Gastroesophageal sphincter (tissue), 4 donors: ENCODE measurements around the gene SAP30L. TPM values are rescaled to one million over a fixed set of nuclear protein-coding genes. Genes with fewer than 3 reads are reported as not detected.

Experiments used
- ATAC-seq: fragments of 150-250 bp; one replicate; pipeline ENCODE4 v1.9.1; 2016; ENCODE audit warnings: mild to moderate bottlenecking, moderate library complexity
- H3K27ac ChIP-seq, 4 donors: fragments of 200-600 bp; sonication (generic) in 3 of 4; 1 replicate in 3 of 4; 2 replicates in 1 of 4; pipeline ENCODE4 v1.5.1; 2016 to 2019
- H3K27me3 ChIP-seq: fragments of 200-600 bp; sonication (generic); one replicate; pipeline ENCODE4 v1.5.1; 2019
- H3K36me3 ChIP-seq, 2 donors: fragments of 200-600 bp; sonication (generic); one replicate each; pipeline ENCODE4 v1.5.1; 2019; ENCODE audit warnings: control low read depth in 1 of 2
- H3K4me1 ChIP-seq, 3 donors: fragments of 200-600 bp; sonication (generic); 1 replicate in 2 of 3; 2 replicates in 1 of 3; pipeline ENCODE4 v1.5.1; 2016 to 2019; ENCODE audit warnings: control low read depth in 2 of 3
- H3K4me3 ChIP-seq, 2 donors: fragments of 200-600 bp; sonication (generic); one replicate each; pipeline ENCODE4 v1.5.1; 2019; ENCODE audit warnings: mild to moderate bottlenecking in 1 of 2, moderate library complexity in 1 of 2
- H3K9me3 ChIP-seq, 3 donors: fragments of 200-600 bp; sonication (generic); one replicate each; pipeline ENCODE4 v1.5.1; 2017 to 2019; ENCODE audit warnings: control low read depth in 2 of 3
- CTCF ChIP-seq, 4 experiments: fragments of 200-600 bp in 2 of 4; fragments of 450-650 bp in 2 of 4; sonication (generic) in 1 of 4; IDR thresholded peaks; one replicate each; pipeline ENCODE4 v1.5.1; 2017 to 2019; ENCODE audit warnings: antibody characterized with exemption in 4 of 4, mild to moderate bottlenecking in 2 of 4, moderate library complexity in 2 of 4
- EP300 ChIP-seq: sonication (generic); formaldehyde crosslinking; IDR thresholded peaks from one replicate; pipeline ENCODE4 v1.6.1; 2017; ENCODE audit warnings: antibody characterized with exemption, mild to moderate bottlenecking
- POLR2A ChIP-seq, 2 donors: fragments of 450-650 bp; IDR thresholded peaks; one replicate each; pipeline ENCODE4 v1.6.1; 2017; ENCODE audit warnings: antibody characterized with exemption in 2 of 2, mild to moderate bottlenecking in 2 of 2, moderate library complexity in 1 of 2
- POLR2AphosphoS5 ChIP-seq: sonication (generic); formaldehyde crosslinking; IDR thresholded peaks from one replicate; pipeline ENCODE4 v1.6.1; 2017; ENCODE audit warnings: antibody characterized with exemption
- WGBS, 2 donors: methylation state at CpG; one replicate each; pipeline ENCODE4 v1.1.5; 2018; ENCODE audit warnings: low coverage in 1 of 2; 5-methylcytosine and 5-hydroxymethylcytosine counted together
- total RNA-seq, 4 donors: library from RNA; depleted of rRNA; stranded (reverse); fragments of >200 nt; gene quantifications; one replicate each; pipeline ENCODE4 v1.1.0, GENCODE V29; 2016

SAP30L gene
- total RNA-seq, 4 donors from 2014 or later = 37.4 to 88.3 (median 68.8) TPM

GRCh38 chr5:154401931-154402330 is 43.9 kb upstream of the SAP30L start:
- ATAC-seq = no peak
- H3K4me1 ChIP-seq = peaks cover 0 to 10% (median 6%) of the 10 kb centered on the region in 3 donors
- H3K36me3 ChIP-seq = no peaks in the 10 kb centered on the region
- H3K9me3 ChIP-seq = no peaks in the 10 kb centered on the region
- no peak for TF ChIP-seq POLR2AphosphoS5
- no peak for TF ChIP-seq EP300
- no peak for TF ChIP-seq POLR2A (IDR thresholded peaks at IDR 0.05)
- TF ChIP-seq CTCF (IDR thresholded peaks at IDR 0.05) = no peak
- H3K4me3 ChIP-seq = no peak overlapping the region
- no peaks in the 10 kb centered on the region for H3K27me3 ChIP-seq
- no peak overlapping the region for H3K27ac ChIP-seq
- WGBS, 2 donors = 93 to 100% methylated on average over 2 to 7 of the region's 9 CpGs

- Histone ChIP-seq H3K27me3 (no peaks in the 10 kb centered on the region), H3K27ac (no peak overlapping the region), H3K9me3 (no peaks in the 10 kb centered on the region), H3K4me1 (peaks cover 0 to 10% (median 6%) of the 10 kb centered on the region in 3 donors), H3K4me3 (no peak overlapping the region), H3K36me3 (no peaks in the 10 kb centered on the region)
- TF ChIP-seq POLR2A (IDR thresholded peaks at IDR 0.05) (no peak), CTCF (IDR thresholded peaks at IDR 0.05) (no peak), EP300 (no peak), POLR2AphosphoS5 (no peak)
- no CpG with 5 or more reads among the region's 10 CpGs for WGBS, 2 donors
- no peak for ATAC-seq
Measured at GRCh38 chr5:154402611-154403010, 43.2 kb upstream of the SAP30L start.

- WGBS, 2 donors = 88 to 90% methylated on average over 4 of the region's 4 CpGs
- H3K27me3 ChIP-seq = no peaks in the 10 kb centered on the region
Measured at GRCh38 chr5:154403234-154403633, 42.6 kb upstream of the SAP30L start.

GRCh38 chr5:154403776-154404387 is 41.9 kb upstream of the SAP30L start:
- TF ChIP-seq EP300 = no peak
- no peak for TF ChIP-seq POLR2AphosphoS5
- no peak for TF ChIP-seq POLR2A (IDR thresholded peaks at IDR 0.05)
- TF ChIP-seq CTCF (IDR thresholded peaks at IDR 0.05) = no peak
- 80 to 93% methylated on average over 1 to 3 of the region's 8 CpGs for WGBS, 2 donors
- H3K9me3 ChIP-seq = no peaks in the 10 kb centered on the region
- no peak overlapping the region for H3K4me3 ChIP-seq
- peaks cover 0 to 4% of the 10 kb centered on the region in 2 donors for H3K36me3 ChIP-seq
- H3K4me1 ChIP-seq = peaks cover 0 to 10% (median 6%) of the 10 kb centered on the region in 3 donors
- ATAC-seq = no peak
- H3K27ac ChIP-seq = no peak overlapping the region
- no peaks in the 10 kb centered on the region for H3K27me3 ChIP-seq

More at GRCh38 chr5:154403234-154403633, 42.6 kb upstream of the SAP30L start:
- Histone ChIP-seq H3K9me3 (no peaks in the 10 kb centered on the region), H3K27ac (no peak overlapping the region), H3K4me1 (peaks cover 0 to 10% (median 6%) of the 10 kb centered on the region in 3 donors), H3K36me3 (no peaks in the 10 kb centered on the region), H3K4me3 (no peak overlapping the region)
- ATAC-seq = no peak
- TF ChIP-seq EP300 = no peak
- TF ChIP-seq CTCF (IDR thresholded peaks at IDR 0.05) = no peak
- TF ChIP-seq POLR2AphosphoS5 = no peak
- TF ChIP-seq POLR2A (IDR thresholded peaks at IDR 0.05) = no peak

- Histone ChIP-seq H3K4me3 (peak overlapping the region in 1 of 2 donors; percentile 46), H3K27ac (peak overlapping the region in 1 of 4 donors; percentile 51)
Measured at GRCh38 chr5:154405078-154405792, 40.6 kb upstream of the SAP30L start.

More at GRCh38 chr5:154405078-154405792, 40.6 kb upstream of the SAP30L start:
- Histone ChIP-seq H3K9me3 (no peaks in the 10 kb centered on the region), H3K27me3 (no peaks in the 10 kb centered on the region), H3K4me1 (peaks cover 0 to 10% (median 6%) of the 10 kb centered on the region in 3 donors), H3K36me3 (peaks cover 0 to 14% of the 10 kb centered on the region in 2 donors)
- ATAC-seq = peak; percentile 90
- TF ChIP-seq POLR2A (IDR thresholded peaks at IDR 0.05) (no peak), POLR2AphosphoS5 (no peak), EP300 (no peak), CTCF (IDR thresholded peaks at IDR 0.05) (peak in 3 of 4 experiments; percentile 87 to 92 (median 88))
- WGBS, 2 donors = 6 to 43% methylated on average over 2 to 8 of the region's 37 CpGs
